Glutamatergic neuron (in vitro differentiated cells): ENCODE results near the gene DENND2C. TPM values are rescaled to one million over a fixed set of nuclear protein-coding genes. Genes with fewer than 3 reads are reported as not detected.

Source experiments
- DNase-seq: peaks from one replicate; pipeline ENCODE4 v3.0.0; 2022
- H3K27ac Mint-ChIP-seq: one replicate; pipeline ENCODE4 v1.8.0; 2020; ENCODE audit warnings: mild to moderate bottlenecking, mixed read lengths, inconsistent platforms; ENCODE audit not compliant: unreplicated experiment
- H3K27me3 Mint-ChIP-seq: one replicate; pipeline ENCODE4 v1.8.0; 2020; ENCODE audit warnings: mild to moderate bottlenecking, moderate library complexity, mixed read lengths, inconsistent platforms; ENCODE audit not compliant: unreplicated experiment
- H3K36me3 Mint-ChIP-seq: one replicate; pipeline ENCODE4 v1.8.0; 2020; ENCODE audit warnings: mild to moderate bottlenecking, mixed read lengths, inconsistent platforms; ENCODE audit not compliant: unreplicated experiment
- H3K4me1 Mint-ChIP-seq: one replicate; pipeline ENCODE4 v1.8.0; 2020; ENCODE audit warnings: mild to moderate bottlenecking, low read depth, mixed read lengths, inconsistent platforms; ENCODE audit not compliant: unreplicated experiment
- H3K4me3 Mint-ChIP-seq: one replicate; pipeline ENCODE4 v1.8.0; 2020; ENCODE audit warnings: mild to moderate bottlenecking, mixed read lengths, inconsistent platforms; ENCODE audit not compliant: unreplicated experiment
- H3K9me3 Mint-ChIP-seq: one replicate; pipeline ENCODE4 v1.8.0; 2020; ENCODE audit warnings: mild to moderate bottlenecking, moderate library complexity, mixed read lengths, inconsistent platforms; ENCODE audit not compliant: unreplicated experiment
- CTCF ChIP-seq: fragments of 200-600 bp; sonication (generic); IDR thresholded peaks from one replicate; pipeline ENCODE4 v1.5.0; 2021; ENCODE audit not compliant: partially characterized antibody, unreplicated experiment
- total RNA-seq: library from RNA; stranded (reverse); fragmentation: NEBNext Ultra II Directional; extraction: Animal tissue kit (Norgen Biotek cat#: 25700); gene quantifications from one replicate; pipeline ENCODE4 v1.2.1, GENCODE V29; 2021; ENCODE audit not compliant: unreplicated experiment

DENND2C gene
- total RNA-seq, 1 donor from 2014 or later: 0.54 TPM

- no peak for TF ChIP-seq CTCF
- no peaks in the 10 kb centered on the region for H3K36me3 Mint-ChIP-seq
- no peaks in the 10 kb centered on the region for H3K9me3 Mint-ChIP-seq
- no peak for DNase-seq
- peaks cover 5% of the 10 kb centered on the region for H3K4me1 Mint-ChIP-seq
- H3K4me3 Mint-ChIP-seq: peak overlapping the region; percentile 99
- H3K27me3 Mint-ChIP-seq: peaks cover 3% of the 10 kb centered on the region
- H3K27ac Mint-ChIP-seq: peak overlapping the region; percentile 100
Observed at GRCh38 chr1:114715952-114716303, 46.1 kb upstream of the DENND2C start.

GRCh38 chr1:114712977-114713376 lies 43.1 kb upstream of the DENND2C start:
- H3K4me1 Mint-ChIP-seq: peaks cover 5% of the 10 kb centered on the region
- H3K27ac Mint-ChIP-seq: no peak overlapping the region
- H3K9me3 Mint-ChIP-seq: peaks cover 1% of the 10 kb centered on the region
- H3K27me3 Mint-ChIP-seq: peaks cover 2% of the 10 kb centered on the region
- TF ChIP-seq CTCF: no peak
- no peaks in the 10 kb centered on the region for H3K36me3 Mint-ChIP-seq
- DNase-seq: no peak
- no peak overlapping the region for H3K4me3 Mint-ChIP-seq

GRCh38 chr1:114710360-114710759 lies 40.5 kb upstream of the DENND2C start:
- Mint-ChIP-seq H3K4me3 (no peak overlapping the region), H3K4me1 (no peaks in the 10 kb centered on the region), H3K36me3 (no peaks in the 10 kb centered on the region), H3K27me3 (peaks cover 2% of the 10 kb centered on the region), H3K9me3 (peaks cover 1% of the 10 kb centered on the region), H3K27ac (no peak overlapping the region)
- TF ChIP-seq CTCF: no peak
- DNase-seq: no peak

GRCh38 chr1:114707604-114708003 lies 37.8 kb upstream of the DENND2C start:
- H3K27ac Mint-ChIP-seq: no peak overlapping the region
- no peak for DNase-seq
- peaks cover 2% of the 10 kb centered on the region for H3K27me3 Mint-ChIP-seq
- H3K36me3 Mint-ChIP-seq: no peaks in the 10 kb centered on the region
- H3K4me1 Mint-ChIP-seq: no peaks in the 10 kb centered on the region
- H3K9me3 Mint-ChIP-seq: peaks cover 1% of the 10 kb centered on the region
- H3K4me3 Mint-ChIP-seq: no peak overlapping the region
- TF ChIP-seq CTCF: no peak

GRCh38 chr1:114703242-114703641 lies 33.4 kb upstream of the DENND2C start:
- Mint-ChIP-seq H3K4me3 (no peak overlapping the region), H3K9me3 (no peaks in the 10 kb centered on the region), H3K27me3 (no peaks in the 10 kb centered on the region), H3K36me3 (no peaks in the 10 kb centered on the region), H3K4me1 (no peaks in the 10 kb centered on the region), H3K27ac (no peak overlapping the region)
- TF ChIP-seq CTCF: no peak
- no peak for DNase-seq
